Osteoblast (primary cell): ENCODE measurements around the gene CCNY. TPM values are rescaled to one million over a fixed set of nuclear protein-coding genes. Genes with fewer than 3 reads are reported as not detected.

ENCODE experiments used
- DNase-seq: peaks from one replicate; pipeline ENCODE4 v3.0.0; 2011; ENCODE audit warnings: low spot score, mixed read lengths; ENCODE audit not compliant: insufficient read length; ENCODE audit errors: missing footprints
- H2AFZ ChIP-seq: 2 replicates; pipeline ENCODE4 v1.6.0; 2011; ENCODE audit warnings: mild to moderate bottlenecking, low read length
- H3K27ac ChIP-seq: 2 replicates; pipeline ENCODE4 v1.5.1; 2011; ENCODE audit warnings: mild to moderate bottlenecking, low read depth, low read length, moderate library complexity
- H3K27me3 ChIP-seq: 2 replicates; pipeline ENCODE4 v1.6.0; 2012; ENCODE audit warnings: mild to moderate bottlenecking, control low read depth, inconsistent platforms, low read length, moderate library complexity; ENCODE audit not compliant: insufficient read depth
- H3K36me3 ChIP-seq: 2 replicates; pipeline ENCODE4 v1.5.1; 2011; ENCODE audit warnings: mild to moderate bottlenecking, low read length, control low read depth, moderate library complexity; ENCODE audit not compliant: insufficient read depth
- H3K4me1 ChIP-seq: 2 replicates; pipeline ENCODE4 v1.5.1; 2011; ENCODE audit warnings: mild to moderate bottlenecking, low read length, control low read depth, moderate library complexity; ENCODE audit not compliant: insufficient read depth
- H3K4me2 ChIP-seq: 2 replicates; pipeline ENCODE4 v1.6.0; 2011; ENCODE audit warnings: mild to moderate bottlenecking, low read length; ENCODE audit not compliant: insufficient read depth
- H3K4me3 ChIP-seq: fragments of 200-600 bp; sonication (generic); 3 replicates; pipeline ENCODE4 v1.5.1; 2012; ENCODE audit warnings: mild to moderate bottlenecking, low read length, inconsistent platforms; ENCODE audit not compliant: insufficient read depth
- H3K79me2 ChIP-seq: 2 replicates; pipeline ENCODE4 v1.6.0; 2012; ENCODE audit warnings: mild to moderate bottlenecking, low read length, control low read depth, inconsistent platforms; ENCODE audit not compliant: insufficient read depth
- H3K9me3 ChIP-seq: 2 replicates; pipeline ENCODE4 v1.5.1; 2011; ENCODE audit warnings: low read depth, low read length, control low read depth
- H4K20me1 ChIP-seq: 2 replicates; pipeline ENCODE4 v1.6.0; 2012; ENCODE audit warnings: mild to moderate bottlenecking, low read length, control low read depth; ENCODE audit not compliant: insufficient read depth
- CTCF ChIP-seq: IDR thresholded peaks from 2 replicates; pipeline ENCODE4 v1.5.1; 2011; ENCODE audit warnings: mild to moderate bottlenecking, low read depth, low read length, moderate library complexity; ENCODE audit errors: extremely low read depth
- total RNA-seq: library from RNA; depleted of rRNA; stranded (reverse); fragments of >200 nt; gene quantifications from 2 replicates; pipeline ENCODE4 v1.2.3, GENCODE V29; 2012

Gene CCNY
- total RNA-seq, 1 donor, result 53.2 TPM

DNA sequence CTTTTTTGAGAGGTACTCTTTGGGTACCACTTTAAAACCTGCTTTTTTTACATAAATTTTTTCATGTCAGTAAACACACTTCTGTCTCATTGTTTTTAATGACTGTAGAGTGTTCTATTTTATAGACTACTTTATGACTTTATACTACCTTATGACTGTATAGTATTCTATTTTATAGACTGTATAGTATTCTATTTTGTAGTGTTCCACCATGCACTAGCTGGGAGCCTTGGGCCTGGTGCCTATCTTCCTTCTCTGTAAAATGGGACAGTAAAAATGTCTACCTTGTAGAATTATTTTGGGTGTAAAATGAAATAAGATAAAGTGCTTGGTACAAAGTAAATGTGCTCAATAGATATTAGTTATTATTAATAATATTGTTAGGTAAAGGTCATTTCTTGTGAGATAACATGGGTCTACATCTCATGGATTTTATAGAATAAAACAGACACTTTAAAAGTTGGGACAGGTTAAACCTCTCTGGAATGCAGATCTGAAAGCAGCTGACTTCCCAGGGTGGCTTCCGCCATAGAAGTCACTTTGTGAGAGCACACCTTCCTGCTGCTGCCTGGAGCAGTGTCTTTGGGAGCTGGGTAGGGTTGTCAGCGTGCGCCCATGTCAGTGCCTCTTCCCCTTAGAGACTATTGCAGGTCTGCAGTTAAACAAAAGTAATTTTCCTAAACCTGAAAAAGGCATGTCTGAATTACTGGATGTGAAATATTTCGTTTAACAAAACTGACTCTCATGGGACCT is 31.0 kb downstream of the CCNY start:
- Histone ChIP-seq H3K4me2 (no peak overlapping the region), H4K20me1 (peaks cover 64% of the 10 kb centered on the region)
- no peak for TF ChIP-seq CTCF

GRCh38 chr10:35367982-35368381 is 31.7 kb downstream of the CCNY start:
- H3K4me1 ChIP-seq, result peaks cover 4% of the 10 kb centered on the region
- no peaks in the 10 kb centered on the region for H3K27me3 ChIP-seq
- DNase-seq, result no peak
- H3K4me2 ChIP-seq, result no peak overlapping the region
- no peaks in the 10 kb centered on the region for H3K9me3 ChIP-seq
- H2AFZ ChIP-seq, result no peak overlapping the region
- H4K20me1 ChIP-seq, result peaks cover 65% of the 10 kb centered on the region
- peaks cover 99% of the 10 kb centered on the region for H3K79me2 ChIP-seq
- no peak overlapping the region for H3K4me3 ChIP-seq
- no peak for TF ChIP-seq CTCF
- no peaks in the 10 kb centered on the region for H3K36me3 ChIP-seq
- no peak overlapping the region for H3K27ac ChIP-seq

More for the DNA sequence above, 31.0 kb downstream of the CCNY start:
- DNase-seq, result no peak
- Histone ChIP-seq H3K4me3 (no peak overlapping the region), H3K4me1 (peaks cover 4% of the 10 kb centered on the region), H2AFZ (no peak overlapping the region), H3K9me3 (no peaks in the 10 kb centered on the region), H3K36me3 (no peaks in the 10 kb centered on the region), H3K79me2 (peaks cover 99% of the 10 kb centered on the region), H3K27ac (no peak overlapping the region), H3K27me3 (no peaks in the 10 kb centered on the region)

GRCh38 chr10:35368485-35369048 is 32.3 kb downstream of the CCNY start:
- Histone ChIP-seq H3K79me2 (peaks cover 99% of the 10 kb centered on the region), H4K20me1 (peaks cover 66% of the 10 kb centered on the region), H3K4me1 (peaks cover 4% of the 10 kb centered on the region), H3K36me3 (no peaks in the 10 kb centered on the region), H3K9me3 (no peaks in the 10 kb centered on the region), H3K4me3 (no peak overlapping the region), H3K4me2 (no peak overlapping the region), H3K27me3 (no peaks in the 10 kb centered on the region), H2AFZ (no peak overlapping the region), H3K27ac (peak overlapping the region; percentile 38)
- DNase-seq, result no peak
- no peak for TF ChIP-seq CTCF

GRCh38 chr10:35369049-35369611 is 32.8 kb downstream of the CCNY start:
- no peaks in the 10 kb centered on the region for H3K36me3 ChIP-seq
- no peaks in the 10 kb centered on the region for H3K9me3 ChIP-seq
- no peak overlapping the region for H2AFZ ChIP-seq
- H3K4me2 ChIP-seq, result no peak overlapping the region
- no peaks in the 10 kb centered on the region for H3K27me3 ChIP-seq
- H3K27ac ChIP-seq, result peak overlapping the region; percentile 38
- no peak for TF ChIP-seq CTCF
- H3K4me1 ChIP-seq, result peaks cover 4% of the 10 kb centered on the region
- peaks cover 61% of the 10 kb centered on the region for H4K20me1 ChIP-seq
- no peak overlapping the region for H3K4me3 ChIP-seq
- DNase-seq, result peak; percentile 68
- peaks cover 99% of the 10 kb centered on the region for H3K79me2 ChIP-seq
